Right lobe of liver (tissue), 4 donors: Measurements from ENCODE around the gene PLSCR4.

Source experiments
- POLR2A ChIP-seq: fragments of 450-650 bp; IDR thresholded peaks from one replicate; pipeline ENCODE4 v1.6.1; 2017; ENCODE audit warnings: antibody characterized with exemption, mild to moderate bottlenecking
- TF ChIP-seq, protein P1 (sequence below), 4 donors: fragments of 200-600 bp in 3 of 4; fragments of 450-650 bp in 1 of 4; IDR thresholded peaks; one replicate each; pipeline versions ENCODE4 v1.5.1 to v1.8.0; 2016 to 2022; ENCODE audit warnings: antibody characterized with exemption in 4 of 4, mild to moderate bottlenecking in 2 of 4
- donor health status: DM: no; HTN: no; CAD: no.
- donor health status: DM: no; HTN: no; CAD: no.
- donor health status: DM: no; HTN: yes; CAD: no.

DNA sequence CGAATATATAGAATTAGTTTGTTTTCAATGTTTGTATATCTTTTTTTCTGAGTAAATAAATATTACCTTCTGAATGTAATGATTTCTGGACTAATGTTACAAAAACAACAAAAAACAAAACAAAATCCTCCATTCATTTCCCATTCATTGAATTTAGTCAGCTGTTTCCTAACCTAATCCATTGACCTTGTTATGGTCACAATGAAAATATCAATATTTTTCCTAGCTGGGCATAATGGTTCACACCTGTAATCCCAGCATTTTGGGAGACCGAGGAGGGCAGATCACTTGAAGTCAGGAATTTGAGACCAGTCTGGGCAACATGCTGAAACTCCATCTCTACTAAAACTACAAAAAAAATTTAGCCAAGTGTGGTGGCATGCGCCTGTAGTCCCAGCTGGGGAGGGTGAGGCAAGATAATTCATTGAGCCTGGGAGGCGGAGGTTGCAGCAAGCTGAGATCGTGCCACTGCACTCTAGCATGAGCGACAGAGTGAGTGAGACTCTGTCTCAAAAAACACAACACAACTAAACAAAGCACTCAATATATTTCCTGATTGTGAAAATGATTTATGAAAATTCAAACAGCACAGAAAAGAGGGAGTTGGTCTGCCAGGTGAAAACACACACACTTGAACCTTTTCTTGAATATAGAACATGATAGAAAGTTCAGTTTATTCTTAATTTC lies 23.0 kb upstream of the PLSCR4 start:
- TF ChIP-seq POLR2A: no peak
- TF ChIP-seq, protein P1, sequence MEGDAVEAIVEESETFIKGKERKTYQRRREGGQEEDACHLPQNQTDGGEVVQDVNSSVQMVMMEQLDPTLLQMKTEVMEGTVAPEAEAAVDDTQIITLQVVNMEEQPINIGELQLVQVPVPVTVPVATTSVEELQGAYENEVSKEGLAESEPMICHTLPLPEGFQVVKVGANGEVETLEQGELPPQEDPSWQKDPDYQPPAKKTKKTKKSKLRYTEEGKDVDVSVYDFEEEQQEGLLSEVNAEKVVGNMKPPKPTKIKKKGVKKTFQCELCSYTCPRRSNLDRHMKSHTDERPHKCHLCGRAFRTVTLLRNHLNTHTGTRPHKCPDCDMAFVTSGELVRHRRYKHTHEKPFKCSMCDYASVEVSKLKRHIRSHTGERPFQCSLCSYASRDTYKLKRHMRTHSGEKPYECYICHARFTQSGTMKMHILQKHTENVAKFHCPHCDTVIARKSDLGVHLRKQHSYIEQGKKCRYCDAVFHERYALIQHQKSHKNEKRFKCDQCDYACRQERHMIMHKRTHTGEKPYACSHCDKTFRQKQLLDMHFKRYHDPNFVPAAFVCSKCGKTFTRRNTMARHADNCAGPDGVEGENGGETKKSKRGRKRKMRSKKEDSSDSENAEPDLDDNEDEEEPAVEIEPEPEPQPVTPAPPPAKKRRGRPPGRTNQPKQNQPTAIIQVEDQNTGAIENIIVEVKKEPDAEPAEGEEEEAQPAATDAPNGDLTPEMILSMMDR (IDR thresholded peaks at IDR 0.05): no peak
